HG02763 (cell line): ENCODE results near the gene ATP2B3.

Experiments used
- ATAC-seq: cut with Tn5 transposase; IDR thresholded peaks from one replicate; pipeline ENCODE4 v1.9.1; 2021; ENCODE audit warnings: mild to moderate bottlenecking, moderate library complexity; ENCODE audit not compliant: unreplicated experiment

ATP2B3 gene

DNA sequence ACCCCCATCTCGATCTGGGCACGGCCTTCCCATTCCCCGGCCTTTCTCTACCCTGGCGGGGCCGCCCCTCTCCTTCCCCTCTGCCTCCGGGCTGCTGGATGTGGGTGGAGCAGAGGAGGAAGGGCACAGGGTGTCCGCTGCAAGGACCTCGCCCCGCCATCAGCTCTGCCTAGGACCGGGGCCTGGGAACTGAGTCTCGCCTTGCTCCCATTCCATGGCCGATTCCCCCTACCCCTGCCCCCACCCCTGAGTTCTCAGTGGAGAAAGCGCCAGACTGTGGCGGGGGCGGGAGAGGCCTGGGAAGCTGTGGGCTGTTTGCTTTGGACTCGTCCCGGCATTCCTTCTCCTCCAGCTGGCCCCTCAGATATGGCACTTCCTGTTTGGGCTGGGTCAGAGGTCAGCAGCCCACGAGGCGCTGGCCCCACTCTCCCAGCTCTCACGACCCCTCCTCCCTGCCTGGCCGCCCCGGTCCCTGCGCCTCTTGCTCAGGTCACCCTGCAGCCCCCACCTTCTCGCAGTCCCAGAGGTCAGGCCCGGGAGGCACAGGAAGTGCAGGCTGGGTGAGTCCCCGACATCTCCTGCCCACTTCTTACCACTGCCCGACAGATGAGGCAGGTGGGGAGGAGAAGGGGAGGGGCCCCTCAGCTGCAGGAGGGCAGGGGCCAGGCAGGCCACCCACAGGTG lies 29.1 kb upstream of the ATP2B3 start:
- ATAC-seq, result no peak

DNA sequence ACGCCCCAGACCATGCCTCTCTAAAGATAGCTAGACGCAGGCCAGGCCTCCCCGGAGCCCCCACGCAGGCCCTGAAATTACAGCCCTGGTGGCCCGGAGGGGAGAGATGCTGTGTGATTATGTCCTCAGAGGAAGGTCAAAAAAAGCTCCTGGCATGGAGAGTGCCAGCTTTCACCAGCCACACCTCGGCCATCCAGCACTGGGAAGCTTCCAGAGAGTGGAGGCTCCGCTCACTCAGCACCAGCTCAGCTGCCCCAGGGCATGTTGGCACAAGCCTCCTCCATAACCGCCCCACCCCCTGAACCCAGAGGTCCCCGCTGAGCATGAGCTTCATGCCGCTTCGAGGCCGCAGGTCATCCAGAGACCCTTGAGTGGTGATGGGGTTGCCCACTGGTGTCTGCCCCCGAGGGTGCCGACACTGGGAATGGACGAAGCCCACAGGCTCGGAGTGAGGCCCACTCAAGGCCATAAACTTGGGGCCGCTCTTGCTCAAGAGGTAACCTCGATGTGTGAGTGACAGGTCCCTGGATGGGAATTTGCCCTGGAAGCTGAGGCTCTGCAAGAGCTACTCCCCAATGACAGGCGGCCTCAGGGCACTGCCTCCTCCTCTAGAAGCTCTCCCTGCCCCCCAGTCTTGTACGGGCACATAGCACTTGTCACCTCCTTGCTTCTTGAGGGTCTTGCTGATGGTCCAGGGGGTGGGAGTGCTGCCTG lies 27.1 kb upstream of the ATP2B3 start:
- ATAC-seq, result no peak

DNA sequence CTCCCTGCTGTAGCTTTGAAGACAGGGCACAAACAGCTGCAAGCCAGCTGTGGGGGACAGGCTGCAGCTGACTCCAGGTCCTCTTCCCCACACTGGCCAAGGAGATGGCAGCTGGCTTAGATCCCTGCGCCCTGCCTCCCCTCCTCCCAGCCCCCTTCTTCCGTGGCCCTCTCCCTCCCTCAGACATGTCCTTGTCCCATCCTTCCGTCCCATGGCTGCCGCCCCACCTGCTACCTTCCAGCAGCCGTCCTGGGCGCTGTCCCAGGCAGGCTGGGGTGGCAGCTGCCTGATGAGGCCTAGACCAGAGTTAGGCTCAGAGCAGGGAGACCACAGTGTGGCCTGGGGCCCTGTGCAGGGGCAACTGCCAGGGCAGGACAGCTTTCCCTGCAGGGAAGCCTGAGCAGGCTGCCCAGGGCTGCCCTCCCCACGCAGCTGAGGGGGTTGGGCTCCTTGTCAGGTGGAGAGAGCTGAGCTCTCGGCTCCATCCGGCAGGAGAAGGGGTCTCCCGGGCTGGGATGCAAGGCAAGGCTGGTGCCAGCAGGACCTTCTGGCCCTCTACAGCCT lies 26.0 kb upstream of the ATP2B3 start:
- ATAC-seq, result no peak

DNA sequence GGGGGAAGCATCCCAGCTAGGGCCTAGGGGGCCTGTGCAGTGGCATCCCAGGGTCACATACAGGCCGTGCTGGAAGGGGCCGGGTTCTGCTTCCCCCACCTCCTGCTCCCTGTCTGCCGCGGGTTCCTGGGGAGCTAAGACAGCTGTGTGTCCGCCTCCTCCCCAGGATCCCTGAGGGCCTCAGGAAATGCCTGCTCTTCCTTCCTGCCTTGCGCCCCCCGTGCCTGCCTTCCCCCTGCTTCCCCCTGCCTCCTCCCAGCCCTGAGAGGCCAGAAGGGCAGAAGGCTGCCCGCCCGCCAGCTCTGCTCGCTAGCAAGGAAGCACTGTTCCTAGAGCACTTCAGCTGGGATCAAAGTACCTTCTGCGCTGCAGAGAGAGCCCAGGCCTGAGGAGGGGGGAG lies 25.5 kb upstream of the ATP2B3 start:
- ATAC-seq, result no peak

DNA sequence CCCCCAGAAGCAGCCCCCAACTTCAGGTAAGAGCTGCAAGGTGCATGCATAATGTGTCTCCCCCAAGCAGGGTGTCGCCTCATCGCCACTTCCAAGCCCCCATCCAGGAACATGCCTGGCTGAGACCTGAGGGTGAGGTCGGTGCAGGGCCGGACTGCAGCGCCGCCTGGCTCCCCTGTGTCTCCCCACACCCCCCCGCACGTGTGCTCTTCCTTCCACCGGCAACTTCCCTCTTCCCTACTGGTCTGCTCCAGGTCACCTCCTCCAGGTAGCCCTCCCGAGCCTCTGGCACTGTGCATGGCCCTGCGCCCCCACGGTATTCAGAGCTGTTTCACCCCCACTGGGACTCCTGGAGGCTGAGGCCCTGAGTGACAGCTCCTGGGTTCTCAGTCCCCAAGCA lies 24.9 kb upstream of the ATP2B3 start:
- ATAC-seq, result no peak

DNA sequence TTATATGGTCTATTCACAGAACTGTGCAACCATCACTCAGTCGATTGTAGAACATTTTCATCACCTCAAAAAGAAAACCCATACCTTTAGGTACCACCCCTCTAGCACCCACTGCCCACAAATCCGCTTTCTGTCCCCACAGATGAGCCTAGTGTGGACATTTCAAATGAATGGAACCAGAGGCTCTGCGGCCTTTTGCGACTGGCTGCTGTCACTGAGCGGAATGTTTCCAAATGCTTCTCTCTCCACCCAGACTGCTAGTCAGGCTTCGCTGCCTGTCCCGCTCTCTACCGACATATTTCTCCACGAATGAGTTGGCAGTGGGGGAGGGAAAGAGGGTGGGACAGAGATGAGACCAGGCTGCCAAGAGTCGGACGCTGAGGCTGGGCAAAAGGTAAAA lies 24.4 kb upstream of the ATP2B3 start:
- ATAC-seq, result no peak

DNA sequence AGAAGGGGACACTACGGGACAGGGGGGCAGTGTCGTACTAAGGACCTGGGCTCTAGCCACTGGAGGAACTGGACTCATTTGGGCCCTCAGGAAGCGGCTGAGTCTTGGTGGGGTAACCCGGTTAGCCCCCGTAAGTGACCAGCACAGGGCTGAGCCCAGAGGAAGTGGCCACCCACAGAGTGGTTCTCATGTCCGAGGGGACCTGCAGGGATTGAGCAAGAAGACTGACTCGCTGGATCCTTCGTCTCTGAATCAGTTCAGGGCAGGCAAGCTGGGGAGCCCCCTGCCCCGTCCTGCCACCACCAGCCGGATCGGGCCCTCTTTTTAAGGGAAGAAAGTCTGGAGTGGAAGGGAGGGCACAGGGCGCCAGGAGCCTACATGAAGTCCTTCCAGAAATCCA lies 23.4 kb upstream of the ATP2B3 start:
- no peak for ATAC-seq

DNA sequence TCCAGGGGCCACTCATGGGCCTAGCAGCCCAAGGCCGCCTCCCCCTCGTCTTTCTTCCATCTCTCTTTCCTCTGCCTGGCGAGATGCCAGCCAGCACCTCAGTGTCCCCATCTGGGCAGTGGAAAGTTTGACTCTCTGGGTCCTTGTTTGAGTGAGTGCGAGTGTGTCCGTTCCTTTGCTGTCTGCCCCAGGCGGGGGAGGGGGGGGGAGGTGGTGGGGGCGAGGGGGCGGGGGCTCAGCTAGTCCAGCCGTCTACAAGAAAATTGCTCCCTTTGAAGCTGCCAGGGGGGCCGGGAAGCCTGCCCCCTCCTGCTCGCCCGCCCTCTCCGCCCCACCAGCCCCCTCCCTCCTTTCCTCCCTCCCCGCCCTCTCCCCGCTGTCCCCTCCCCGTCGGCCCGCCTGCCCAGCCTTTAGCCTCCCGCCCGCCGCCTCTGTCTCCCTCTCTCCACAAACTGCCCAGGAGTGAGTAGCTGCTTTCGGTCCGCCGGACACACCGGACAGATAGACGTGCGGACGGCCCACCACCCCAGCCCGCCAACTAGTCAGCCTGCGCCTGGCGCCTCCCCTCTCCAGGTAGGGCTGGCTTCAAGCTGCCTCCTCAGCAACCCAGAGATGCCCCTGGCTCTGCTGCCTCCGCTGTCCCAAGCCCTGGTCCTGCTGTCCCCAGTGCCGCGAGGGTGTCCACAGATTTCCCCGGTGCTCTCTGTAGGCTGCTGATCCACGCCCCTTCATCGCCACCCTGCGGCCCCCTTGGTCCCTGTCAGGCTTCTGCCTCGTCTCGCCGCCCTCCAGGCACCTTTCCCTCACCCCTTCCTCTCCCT lies 22.7 kb upstream of the ATP2B3 start, which contains the start of gene BGN:
Gene BGN, plus strand, starts transcription at position 440 of the 821 bp plus-strand sequence. CDS start 9,652 bp downstream, outside the sequence.
- no peak for ATAC-seq

DNA sequence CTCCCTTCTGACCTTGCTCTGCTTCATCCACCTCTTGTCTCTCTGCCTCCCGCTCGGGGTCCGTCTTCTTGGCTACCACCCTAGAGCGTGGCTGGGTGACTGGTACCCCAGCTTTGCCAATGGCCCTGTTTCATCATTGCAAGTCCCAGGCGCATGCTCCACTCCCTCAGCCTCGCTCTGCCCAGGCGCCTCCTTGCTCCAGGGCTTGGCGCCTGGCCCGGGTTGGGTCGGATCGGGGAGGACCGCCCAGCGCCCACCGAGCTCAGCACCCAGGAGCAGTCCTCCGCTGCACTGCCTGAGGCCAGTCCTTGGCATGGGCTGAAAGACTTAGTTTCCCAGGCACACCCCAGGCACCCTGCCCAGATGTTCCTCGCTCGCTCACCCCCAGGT lies 22.1 kb upstream of the ATP2B3 start:
- ATAC-seq, result no peak

DNA sequence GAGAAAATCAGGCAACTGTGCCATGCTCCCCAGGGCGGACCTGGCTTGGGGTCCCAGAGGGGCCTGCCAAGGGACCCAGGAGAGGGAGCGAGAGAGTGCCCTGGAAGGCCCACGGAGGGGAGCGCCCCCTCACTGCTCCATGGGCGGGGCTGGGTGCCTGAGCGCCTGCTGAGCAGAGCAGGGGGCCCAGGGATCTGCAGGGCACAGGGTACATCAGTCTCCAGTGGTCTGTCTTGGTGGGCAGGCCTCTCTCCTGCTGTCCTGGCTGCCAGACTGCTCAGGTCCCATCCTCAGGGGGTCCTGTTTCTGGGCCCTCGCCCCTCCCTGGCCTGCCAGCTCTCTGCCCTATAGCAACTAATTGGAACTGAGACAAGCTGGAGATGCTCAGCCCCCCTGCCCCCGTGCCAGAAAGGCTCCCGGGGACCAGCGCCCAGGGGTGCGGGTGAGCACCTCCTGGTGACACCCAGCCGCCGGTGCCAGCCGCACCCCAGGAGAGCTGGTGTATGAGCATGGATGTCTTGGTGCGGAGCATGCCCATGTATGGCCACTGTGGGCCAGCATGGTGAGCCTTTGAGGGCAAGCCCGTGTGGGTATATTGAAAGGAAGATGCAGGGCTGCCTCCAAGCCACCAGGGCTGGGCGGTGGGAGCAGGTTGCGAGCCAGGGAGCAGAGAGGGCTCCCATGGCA lies 21.4 kb upstream of the ATP2B3 start:
- ATAC-seq, result no peak

DNA sequence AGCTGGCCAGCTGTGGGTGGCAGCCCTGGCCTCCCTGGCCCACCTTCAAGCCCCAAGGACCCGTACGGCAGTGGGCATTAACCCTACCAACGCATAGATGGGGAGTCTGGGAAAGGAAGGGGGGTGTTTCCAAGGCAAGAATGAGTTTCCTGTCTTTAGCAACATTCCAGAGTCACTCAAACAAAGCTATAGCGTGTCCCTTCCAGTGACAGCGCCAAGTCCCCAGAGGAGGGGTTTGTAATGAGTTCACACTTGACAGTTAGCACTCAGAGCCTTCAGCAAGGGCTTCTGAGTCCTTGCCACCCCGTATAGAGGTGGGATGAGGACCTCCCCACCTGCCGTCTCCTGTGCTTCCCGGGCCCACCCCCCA lies 20.9 kb upstream of the ATP2B3 start:
- ATAC-seq, result no peak

DNA sequence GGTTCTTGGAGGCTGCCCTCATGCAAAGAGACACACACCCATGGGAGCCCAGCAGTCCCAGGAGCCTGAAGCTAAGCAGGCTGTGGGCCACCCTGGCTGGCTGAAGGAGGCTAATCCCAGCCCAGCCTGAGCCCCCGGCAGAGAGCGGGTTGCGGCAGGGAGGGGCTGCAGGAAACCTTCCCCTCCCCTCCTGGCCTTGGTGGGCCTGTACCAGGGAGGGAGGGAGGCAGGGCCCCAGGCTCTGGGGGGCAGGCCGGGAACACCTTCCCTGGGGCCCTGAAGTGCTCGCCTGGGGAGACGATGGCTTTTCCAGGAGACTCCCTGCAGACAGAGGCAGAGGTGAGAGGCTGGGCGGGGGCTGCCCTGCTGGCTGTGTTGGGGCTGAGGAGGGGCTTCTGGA lies 19.0 kb upstream of the ATP2B3 start:
- no peak for ATAC-seq

DNA sequence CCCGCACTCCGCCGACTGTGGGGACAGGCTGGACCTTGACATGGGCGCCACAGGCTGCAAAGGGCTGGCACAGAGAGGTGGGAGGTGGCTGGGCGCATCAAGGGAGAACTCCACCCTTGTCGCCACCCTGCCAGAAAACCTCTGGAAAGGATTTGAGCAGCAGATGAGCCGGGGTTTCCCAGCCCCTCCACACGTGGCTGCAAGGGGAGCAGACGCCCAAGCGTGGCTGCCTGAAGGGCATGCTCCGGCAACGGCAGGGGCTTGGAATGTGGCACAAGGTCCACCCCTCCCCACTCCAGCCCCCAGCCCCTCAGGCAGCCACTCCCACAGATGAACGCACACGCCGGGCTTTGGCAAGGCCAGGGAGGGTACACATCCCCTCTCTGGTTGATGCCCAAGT lies 18.1 kb upstream of the ATP2B3 start:
- ATAC-seq, result no peak

DNA sequence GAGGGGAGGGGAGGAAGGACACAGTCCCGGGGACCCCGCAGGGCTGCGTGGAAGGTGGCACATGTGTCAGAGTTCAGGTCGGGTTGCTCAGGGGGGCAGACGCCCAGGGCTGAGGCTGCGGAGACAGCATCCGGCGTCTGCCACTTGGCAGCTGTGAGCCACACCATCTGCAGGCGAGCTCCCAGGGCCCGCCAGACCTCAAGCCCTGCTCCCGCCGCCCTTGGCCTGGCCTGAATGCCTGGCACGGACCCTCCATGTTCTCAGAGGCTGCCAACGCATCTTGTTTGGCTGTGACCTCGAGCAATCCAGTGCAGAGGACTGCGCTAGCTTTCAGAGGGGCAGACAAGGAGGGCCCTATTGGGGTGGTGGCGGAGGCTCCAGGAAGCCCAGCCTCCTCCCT lies 17.6 kb upstream of the ATP2B3 start:
- ATAC-seq, result no peak

DNA sequence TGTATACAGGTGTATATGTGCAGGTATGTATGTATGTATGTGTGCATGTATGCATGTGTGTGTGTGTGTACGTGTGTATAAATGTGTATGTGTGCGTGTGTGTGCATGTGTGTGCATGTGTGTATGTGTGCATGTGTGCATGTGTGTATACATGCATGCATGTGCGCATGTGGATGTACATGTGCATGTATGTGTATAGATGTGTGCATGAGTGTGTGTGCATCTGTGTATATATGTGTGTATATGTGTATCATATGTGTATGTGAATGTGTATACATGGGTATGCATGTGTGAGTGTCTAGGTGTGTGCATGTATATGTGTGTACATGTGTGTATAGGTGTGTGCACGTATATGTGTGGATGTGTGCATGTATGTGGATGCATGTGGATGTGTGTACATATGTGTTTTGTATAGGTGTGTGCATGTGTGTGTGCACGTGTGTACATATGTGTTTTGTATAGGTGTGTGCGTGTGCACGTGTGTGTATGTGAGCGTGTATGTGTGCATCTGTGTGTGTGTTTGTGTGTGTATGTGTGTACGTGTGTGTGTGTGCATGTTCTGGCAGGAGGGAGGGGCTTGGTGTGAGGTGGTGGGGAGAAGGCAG lies 16.7 kb upstream of the ATP2B3 start:
- no peak for ATAC-seq

DNA sequence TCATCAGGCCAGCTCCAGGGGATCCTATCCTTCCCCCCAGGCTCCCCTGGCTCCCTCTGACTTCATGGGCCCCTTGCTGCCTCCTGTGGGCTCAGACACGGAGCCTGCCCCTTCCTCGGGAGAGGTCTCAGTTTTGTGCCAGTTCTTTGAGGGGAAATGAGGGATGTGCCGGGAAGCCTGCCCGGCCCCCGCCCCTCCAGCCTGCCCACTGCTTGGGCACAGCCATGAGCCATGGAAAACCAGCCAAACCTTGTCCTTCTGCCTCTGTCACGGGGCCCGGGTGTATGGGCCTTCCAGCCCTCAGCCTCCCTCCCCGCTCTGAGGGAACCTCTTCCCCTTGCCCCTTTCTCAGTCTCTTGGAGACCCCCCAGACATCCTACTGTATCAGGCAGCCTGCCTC lies 15.9 kb upstream of the ATP2B3 start:
- ATAC-seq, result no peak

DNA sequence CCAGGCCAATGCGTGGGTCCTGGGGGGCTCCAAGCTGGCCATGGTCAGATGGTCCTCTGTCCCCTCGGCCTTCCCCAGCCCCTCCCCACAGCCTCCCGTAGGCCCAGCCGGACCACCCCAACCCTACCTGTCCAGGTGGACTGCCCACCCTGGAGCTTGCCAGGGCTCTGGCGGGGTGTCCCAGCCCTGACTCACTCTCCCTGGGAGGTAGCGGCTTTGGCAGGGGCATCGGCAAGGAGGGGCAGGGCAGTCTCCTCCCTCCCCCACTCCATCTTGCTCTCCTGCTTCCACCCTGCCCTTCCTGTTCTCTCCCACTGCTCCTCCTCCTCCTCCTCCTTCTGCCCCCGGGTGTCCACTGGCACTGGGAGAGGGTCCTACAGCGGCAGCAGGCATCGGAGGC lies 15.3 kb upstream of the ATP2B3 start:
- ATAC-seq, result no peak

DNA sequence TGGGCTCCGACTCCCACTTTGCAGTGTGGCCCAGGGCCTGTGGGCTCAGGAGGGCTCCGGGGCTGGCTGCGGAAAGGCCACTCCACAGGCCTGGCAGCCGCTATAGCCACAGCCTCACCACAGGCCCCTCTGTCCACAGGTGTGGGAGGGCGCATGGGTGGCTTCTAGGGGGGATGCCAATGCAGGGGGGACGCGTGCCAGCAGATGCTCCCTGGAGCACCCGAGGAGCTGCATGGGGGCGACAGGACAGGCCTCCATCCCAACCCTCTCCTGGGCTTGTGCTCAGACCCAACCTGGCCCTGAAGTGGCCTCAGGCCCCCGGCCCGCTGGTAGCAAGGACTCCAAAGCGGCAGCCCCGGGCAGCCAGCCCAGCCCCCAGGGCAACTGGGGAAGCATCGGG lies 14.6 kb upstream of the ATP2B3 start:
- no peak for ATAC-seq

DNA sequence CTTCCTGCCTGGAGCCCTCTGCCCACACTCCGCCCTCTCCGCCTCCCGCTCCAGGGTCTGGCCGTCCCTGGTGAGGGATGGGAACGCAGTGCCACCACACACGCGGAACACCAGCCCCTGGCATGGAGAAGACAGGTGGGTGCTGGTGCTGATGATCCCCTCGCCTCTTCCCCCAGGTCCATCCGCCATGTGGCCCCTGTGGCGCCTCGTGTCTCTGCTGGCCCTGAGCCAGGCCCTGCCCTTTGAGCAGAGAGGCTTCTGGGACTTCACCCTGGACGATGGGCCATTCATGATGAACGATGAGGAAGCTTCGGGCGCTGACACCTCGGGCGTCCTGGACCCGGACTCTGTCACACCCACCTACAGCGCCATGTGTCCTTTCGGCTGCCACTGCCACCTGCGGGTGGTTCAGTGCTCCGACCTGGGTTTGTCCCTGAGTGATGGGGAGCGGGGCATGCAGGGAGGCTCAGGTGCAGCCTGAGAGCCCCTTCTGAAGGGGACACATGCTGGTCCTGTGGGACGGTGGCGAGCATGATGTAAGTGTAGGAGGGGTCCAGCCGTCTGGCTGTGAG lies 12.9 kb upstream of the ATP2B3 start:
- no peak for ATAC-seq

DNA sequence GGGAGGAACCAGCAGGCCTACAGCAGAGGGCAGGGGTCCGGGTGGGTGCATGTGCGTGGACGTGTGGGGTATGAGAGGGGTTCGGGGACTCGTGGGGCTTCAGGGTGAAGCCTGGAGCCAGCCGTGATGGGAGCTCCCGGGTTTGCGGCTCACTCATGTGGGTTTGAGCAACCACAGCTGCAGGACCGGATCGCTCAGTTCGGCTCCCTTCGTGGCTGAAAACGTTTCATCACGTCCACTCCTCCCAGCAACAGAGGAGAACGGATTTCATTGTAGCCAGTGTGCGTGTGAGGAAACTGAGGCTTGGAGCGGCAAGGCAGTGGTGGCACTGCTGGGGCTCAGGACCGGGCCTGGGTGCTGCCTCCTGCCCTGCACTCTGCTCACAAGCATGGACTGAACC lies 12.1 kb upstream of the ATP2B3 start:
- no peak for ATAC-seq
